ENCODE results near the gene ZNF148.

Gene ZNF148

DNA sequence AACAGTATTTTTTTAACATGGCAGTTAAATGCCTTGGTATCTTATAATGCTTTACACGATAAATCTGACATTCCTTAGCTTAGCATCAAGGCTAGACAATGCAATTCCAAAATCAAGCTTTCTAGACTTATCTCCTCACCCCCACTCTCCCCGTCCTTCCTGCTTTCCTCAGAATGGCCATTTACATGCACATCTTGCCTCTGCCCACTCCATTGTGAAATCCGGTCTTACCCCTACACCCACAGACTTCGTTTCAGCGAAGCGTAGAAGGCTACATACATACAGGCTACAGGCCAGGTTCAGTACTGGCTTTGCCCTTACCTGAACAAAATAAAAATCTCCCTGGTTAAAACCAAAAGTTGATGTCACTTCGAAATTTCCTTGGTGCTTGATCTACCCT is 104.0 kb downstream of the ZNF148 start:
- no peak for DNase-seq

GRCh38 chr3:125267460-125267859 is 107.7 kb downstream of the ZNF148 start:
- no peak for DNase-seq

GRCh38 chr3:125266971-125267370 is 108.2 kb downstream of the ZNF148 start:
- no peak for DNase-seq

DNA sequence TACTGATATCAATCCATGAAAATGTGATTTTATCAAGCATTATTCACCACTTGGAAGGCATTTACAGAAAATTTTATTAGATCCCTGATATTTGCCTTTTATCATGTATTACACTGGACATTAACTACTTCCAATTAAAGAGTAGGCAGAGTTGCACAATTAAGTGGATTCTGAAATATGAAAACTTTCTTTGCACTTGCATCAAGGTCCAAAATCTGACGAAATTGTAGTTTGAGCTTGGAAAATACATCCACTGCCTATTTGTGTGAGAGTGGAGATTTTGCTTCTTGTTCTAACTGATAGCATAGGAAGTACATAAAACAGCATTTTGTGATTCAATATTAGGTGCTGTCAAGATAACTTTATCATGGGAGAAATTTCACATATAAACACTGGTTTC is 113.0 kb downstream of the ZNF148 start:
- no peak for DNase-seq

DNA sequence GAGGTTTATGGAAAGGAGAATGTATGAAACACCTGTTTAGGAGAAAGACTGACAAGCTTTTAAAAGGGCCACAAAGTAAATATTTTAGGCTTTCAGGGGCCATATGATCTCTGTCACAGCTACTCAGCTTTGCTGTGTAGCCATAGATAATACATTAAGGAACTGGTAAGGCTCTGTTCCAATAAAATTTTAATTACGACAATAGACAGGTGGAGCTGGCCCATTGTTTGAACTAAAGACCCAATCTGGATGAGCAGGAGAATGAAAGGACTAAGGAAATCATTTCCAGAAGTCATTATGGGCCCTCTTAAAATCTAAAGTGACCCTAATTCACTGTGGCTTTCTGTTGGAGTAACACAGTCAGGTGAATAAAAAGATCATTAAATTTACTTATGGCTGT is 114.1 kb downstream of the ZNF148 start:
- no peak for DNase-seq

GRCh38 chr3:125260158-125260557 is 115.0 kb downstream of the ZNF148 start:
- no peak for DNase-seq

DNA sequence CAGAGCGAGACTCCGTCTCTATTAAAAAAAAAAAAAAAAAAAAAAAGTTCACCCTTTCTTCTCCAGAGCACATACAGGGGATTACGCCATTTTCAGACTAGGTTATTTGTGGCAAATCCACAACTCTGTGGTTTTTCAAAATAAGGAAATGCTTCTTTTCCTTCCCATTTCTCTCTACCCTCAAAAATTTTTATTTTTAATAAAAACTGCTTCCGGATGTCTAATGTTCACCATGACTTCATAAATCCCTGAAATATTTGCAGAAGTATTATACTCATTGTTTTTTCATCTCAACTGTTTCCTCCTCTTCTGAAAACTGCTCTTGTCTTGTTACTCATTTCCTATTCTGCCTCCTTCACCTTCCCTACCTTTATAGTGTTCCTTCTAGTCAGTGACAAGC is 117.6 kb downstream of the ZNF148 start:
- no peak for DNase-seq

DNA sequence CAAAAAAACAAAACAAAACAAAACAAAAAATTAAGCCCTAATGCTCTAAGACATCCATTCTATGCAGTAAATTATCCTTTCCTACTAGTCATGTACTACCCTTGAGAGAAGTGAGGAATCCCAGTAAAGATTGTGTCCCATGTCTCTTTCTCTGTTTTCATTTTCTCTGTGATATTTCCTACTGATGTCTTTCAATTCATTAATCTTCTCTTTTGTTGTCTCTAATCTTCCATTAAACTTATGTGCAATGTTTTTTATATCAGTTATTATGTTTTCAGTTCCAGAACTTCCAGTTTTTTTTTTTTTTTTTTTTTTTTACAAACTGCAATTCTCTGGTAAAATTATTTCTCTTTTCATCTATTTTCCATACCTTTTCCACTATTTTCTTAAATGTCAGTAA is 118.5 kb downstream of the ZNF148 start:
- no peak for DNase-seq

- DNase-seq, result no peak
Observed at GRCh38 chr3:125250973-125251372, 124.2 kb downstream of the ZNF148 start.

DNA sequence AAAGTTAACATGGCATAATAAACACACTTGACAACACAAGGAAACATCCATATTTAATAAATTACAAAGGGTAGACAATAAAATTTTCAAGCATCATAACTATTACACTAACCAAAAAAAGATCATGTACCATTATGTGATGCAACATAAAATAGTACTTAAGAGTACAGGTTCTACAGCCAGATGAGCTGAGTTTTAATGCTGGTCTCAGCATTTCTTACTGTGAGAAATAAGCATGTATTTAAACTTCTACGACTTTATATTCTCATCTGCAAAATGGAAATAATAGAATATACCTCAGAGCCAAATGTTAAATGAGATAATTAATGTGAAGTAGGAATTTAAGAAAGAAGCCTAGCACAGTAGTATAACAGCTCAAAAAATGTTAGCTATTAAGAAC is 128.9 kb downstream of the ZNF148 start:
- DNase-seq, result no peak

GRCh38 chr3:125245521-125245920 is 129.6 kb downstream of the ZNF148 start:
- no peak for DNase-seq

DNA sequence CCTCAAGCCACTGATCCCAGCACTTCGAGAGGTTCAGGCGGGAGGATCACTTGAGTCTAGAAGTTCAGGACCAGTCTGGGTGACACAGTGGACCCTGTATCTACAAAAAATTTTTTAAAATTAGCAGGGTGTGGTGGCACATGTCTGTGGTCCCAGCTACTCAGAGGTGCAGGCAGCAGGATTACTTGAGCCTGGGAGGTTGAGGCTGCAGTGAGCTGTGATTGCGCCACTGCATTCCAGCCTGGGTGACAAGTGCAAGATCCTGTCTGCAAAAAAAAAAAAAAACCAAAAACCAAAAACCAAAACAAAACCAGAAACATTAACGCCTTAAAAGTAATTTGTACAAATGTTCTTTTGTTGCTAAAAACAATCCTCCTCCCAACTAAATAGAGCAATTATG is 134.6 kb downstream of the ZNF148 start:
- no peak for DNase-seq

- DNase-seq, result no peak
Observed at GRCh38 chr3:125239266-125239665, 135.9 kb downstream of the ZNF148 start.

- no peak for DNase-seq
Observed at GRCh38 chr3:125238759-125239158, 136.4 kb downstream of the ZNF148 start.

DNA sequence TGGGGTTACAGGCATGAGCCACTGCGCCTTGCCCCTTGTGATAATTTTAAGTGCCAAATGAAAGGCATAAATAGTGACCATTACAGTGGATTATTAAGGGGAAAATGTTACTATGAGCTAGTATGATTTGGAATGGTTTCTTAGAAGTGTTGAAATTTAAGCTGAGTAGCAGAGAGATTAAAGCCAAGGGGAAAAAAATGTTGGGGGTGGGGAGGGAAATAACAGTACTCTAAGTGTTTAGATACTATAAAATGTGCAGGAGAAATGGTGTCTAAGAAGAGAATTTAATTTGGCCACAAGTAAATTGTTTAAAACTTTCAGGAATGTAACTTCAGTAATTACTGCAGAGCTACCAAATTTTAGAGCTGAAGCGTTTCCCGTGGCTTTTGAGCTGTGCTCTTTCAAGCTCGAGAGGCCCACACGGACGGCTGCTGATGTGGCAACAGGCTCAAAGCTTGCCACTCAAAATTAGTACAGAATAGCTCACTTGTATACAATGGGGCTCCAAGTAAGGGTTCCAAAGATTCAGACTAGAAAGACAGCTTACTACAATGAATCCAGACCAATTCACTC is 138.7 kb downstream of the ZNF148 start:
- DNase-seq, result no peak

- no peak for DNase-seq
Observed at GRCh38 chr3:125234831-125235230, 140.3 kb downstream of the ZNF148 start.

DNA sequence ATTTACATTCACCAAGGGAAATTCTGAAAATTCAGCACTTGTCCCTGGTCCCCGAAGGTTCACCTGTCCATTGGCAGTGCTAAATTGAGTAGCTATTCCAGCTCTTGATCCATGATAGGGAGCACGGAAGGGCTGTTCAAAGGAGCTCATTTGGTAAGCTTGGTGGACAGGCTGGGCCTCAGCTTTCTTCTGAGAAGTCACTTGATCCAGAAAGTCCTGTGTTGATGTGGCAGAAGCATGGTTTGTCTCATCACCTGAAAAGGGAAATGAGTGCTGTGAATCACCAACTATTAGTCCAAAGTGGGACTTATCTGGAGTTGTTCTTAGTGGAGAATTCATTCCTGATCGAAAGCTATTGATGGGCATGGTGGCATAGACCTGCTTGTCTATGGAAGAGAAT is 142.7 kb downstream of the ZNF148 start:
- no peak for DNase-seq

DNA sequence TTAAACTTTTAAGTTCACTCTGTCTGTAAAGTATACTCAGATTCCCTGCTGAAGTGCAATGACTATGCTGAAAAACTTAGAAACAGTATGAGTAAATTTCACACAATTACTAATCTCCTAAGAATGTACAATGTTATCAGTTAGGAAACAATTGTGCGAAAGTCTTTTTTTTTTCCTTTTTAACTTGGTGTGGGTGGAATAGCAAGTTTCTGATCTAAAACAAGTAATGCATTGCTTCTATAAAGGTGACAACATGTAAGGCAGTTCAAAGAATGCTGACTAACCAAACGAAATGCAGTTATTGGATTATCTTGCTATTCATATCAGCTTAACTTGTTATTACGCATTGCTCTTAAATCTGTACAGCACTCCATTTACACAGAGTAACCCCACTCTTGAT is 143.2 kb downstream of the ZNF148 start:
- DNase-seq, result no peak

DNA sequence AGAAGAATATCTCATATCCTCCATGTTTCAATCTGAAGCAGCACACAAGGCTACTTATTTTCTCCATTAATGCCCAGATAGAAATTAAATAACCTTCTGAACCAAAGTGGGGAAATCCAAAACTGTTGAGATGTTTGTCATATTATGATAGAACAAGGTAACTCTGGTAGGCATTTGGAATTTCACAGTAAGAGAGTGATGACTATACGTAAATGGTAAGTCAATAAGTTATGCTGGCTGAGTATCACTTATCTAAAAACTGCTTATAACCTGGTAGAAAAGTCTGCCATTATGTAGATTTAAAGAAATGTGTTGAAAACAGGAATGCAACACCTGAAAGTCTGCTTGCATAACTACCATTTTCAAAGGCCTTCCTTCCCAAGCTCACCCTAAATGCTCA is 145.4 kb downstream of the ZNF148 start:
- DNase-seq, result no peak

DNA sequence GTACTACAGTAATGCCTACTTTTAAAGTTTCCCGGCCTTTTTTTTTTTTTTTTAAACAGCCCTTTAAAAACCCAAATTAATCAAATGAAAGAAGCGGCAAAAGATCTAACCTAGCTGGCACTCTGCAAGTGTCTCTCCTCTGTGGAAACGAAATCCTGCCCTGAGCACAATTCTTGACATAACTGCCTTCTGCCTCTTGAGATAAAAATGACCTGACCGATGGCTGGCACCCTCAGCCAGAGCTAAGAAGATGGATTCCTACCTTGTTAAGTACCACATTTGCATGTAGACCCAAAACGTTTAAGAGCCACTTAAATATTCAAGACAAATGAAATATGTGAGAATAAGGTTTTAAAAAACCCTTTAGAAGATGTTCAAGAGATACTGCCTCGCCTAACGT is 146.0 kb downstream of the ZNF148 start:
- DNase-seq, result no peak

DNA sequence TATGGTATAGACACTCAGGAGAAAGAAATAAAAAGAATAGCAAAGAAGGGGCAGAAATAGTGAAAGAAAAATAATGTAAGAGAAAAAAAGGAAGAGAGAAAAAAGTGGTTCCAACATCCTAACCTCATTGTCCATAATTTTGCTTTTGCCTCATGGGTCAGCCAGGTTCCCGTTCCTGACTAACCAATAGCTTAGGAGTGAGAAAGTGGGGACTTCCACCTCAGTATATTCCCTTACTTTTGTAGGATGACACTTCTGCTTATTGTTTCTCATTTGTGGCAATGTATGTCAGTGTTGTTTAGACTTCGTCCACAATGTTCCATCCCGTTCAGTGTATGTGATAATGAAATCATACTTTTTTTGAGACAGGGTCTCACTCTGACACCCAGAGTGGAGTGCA is 153.3 kb downstream of the ZNF148 start:
- DNase-seq, result no peak

GRCh38 chr3:125220727-125221429 is 154.2 kb downstream of the ZNF148 start:
- DNase-seq, result no peak

- no peak for DNase-seq
Observed at GRCh38 chr3:125220183-125220582, 154.9 kb downstream of the ZNF148 start.

GRCh38 chr3:125219261-125219701 is 155.8 kb downstream of the ZNF148 start:
- DNase-seq, result no peak

- no peak for DNase-seq
Observed at GRCh38 chr3:125214738-125215137, 160.4 kb downstream of the ZNF148 start.
